Ishikawa (cell line): ENCODE data around the gene SPINT2.
A peak's percentile ranks its signal among the peaks of the same experiment; 100 is the strongest.

Source experiments
- CEBPB ChIP-seq: IDR thresholded peaks from 2 replicates; pipeline ENCODE4 v1.6.1; 2012
- CREB1 ChIP-seq: IDR thresholded peaks from 2 replicates; pipeline ENCODE4 v1.6.1; 2012; ENCODE audit warnings: low read depth
- EGR1 ChIP-seq: IDR thresholded peaks from 2 replicates; pipeline ENCODE4 v1.6.1; 2012
- EP300 ChIP-seq: IDR thresholded peaks from 2 replicates; pipeline ENCODE4 v1.6.1; 2012; ENCODE audit warnings: borderline replicate concordance
- FOXM1 ChIP-seq: IDR thresholded peaks from 2 replicates; pipeline ENCODE4 v1.6.1; 2012; ENCODE audit warnings: low read depth, borderline replicate concordance
- MAX ChIP-seq: IDR thresholded peaks from 2 replicates; pipeline ENCODE4 v1.6.1; 2012
- NFIC ChIP-seq: IDR thresholded peaks from 2 replicates; pipeline ENCODE4 v1.6.1; 2012
- RAD21 ChIP-seq: IDR thresholded peaks from 2 replicates; pipeline ENCODE4 v1.6.1; 2012; ENCODE audit warnings: low read depth
- REST ChIP-seq: IDR thresholded peaks from 2 replicates; pipeline ENCODE4 v1.6.1; 2012; ENCODE audit warnings: low read depth, mild to moderate bottlenecking
- TAF1 ChIP-seq: IDR thresholded peaks from 2 replicates; pipeline ENCODE4 v1.6.1; 2012; ENCODE audit warnings: low read depth, mild to moderate bottlenecking
- TCF12 ChIP-seq: IDR thresholded peaks from 2 replicates; pipeline ENCODE4 v1.6.1; 2012; ENCODE audit warnings: low read depth
- TEAD4 ChIP-seq: IDR thresholded peaks from 2 replicates; pipeline ENCODE4 v1.6.1; 2012
- USF1 ChIP-seq: IDR thresholded peaks from 2 replicates; pipeline ENCODE4 v1.6.1; 2012
- YY1 ChIP-seq: IDR thresholded peaks from 2 replicates; pipeline ENCODE4 v1.6.1; 2012; ENCODE audit warnings: low read depth
- ZBTB7A ChIP-seq: IDR thresholded peaks from 2 replicates; pipeline ENCODE4 v1.6.1; 2012; ENCODE audit warnings: low read depth

The SPINT2 gene

GRCh38 chr19:38267761-38268483 is 3.5 kb downstream of the SPINT2 start:
- TF ChIP-seq USF1 (no peak), CEBPB (no peak), TEAD4 (no peak), TCF12 (no peak), REST (no peak), EGR1 (no peak), EP300 (no peak), MAX (no peak), ZBTB7A (no peak), TAF1 (no peak), YY1 (no peak), NFIC (no peak), FOXM1 (no peak), RAD21 (no peak)

- TF ChIP-seq NFIC, result no peak
Observed at GRCh38 chr19:38268539-38268938, 4.2 kb downstream of the SPINT2 start.

GRCh38 chr19:38270587-38271167 is 6.3 kb downstream of the SPINT2 start:
- no peak for TF ChIP-seq EGR1
- TF ChIP-seq YY1, result no peak

- TF ChIP-seq USF1 (no peak), TCF12 (no peak)
Observed at GRCh38 chr19:38273499-38273898, 9.1 kb downstream of the SPINT2 start.

- no peak for TF ChIP-seq NFIC
- TF ChIP-seq CEBPB, result no peak
- TF ChIP-seq USF1, result no peak
- TF ChIP-seq FOXM1, result no peak
- TF ChIP-seq EP300, result no peak
- no peak for TF ChIP-seq YY1
- TF ChIP-seq MAX, result no peak
- TF ChIP-seq TEAD4, result no peak
- no peak for TF ChIP-seq TCF12
Observed at GRCh38 chr19:38274739-38275138, 10.4 kb downstream of the SPINT2 start.

GRCh38 chr19:38276942-38277517 is 12.7 kb downstream of the SPINT2 start:
- TF ChIP-seq FOXM1, result no peak

- TF ChIP-seq RAD21 (peak; percentile 10; the same call in 1 of the 2 replicates), REST (no peak), NFIC (peak; percentile 59; the same call in 1 of the 2 replicates), CREB1 (no peak), YY1 (0 out of 2 replicates have a peak, but pooled peaks have one; percentile 26), TAF1 (no peak), USF1 (no peak), MAX (peak; percentile 40; the same call in 1 of the 2 replicates), TEAD4 (peak; percentile 67), EP300 (no peak), EGR1 (no peak), TCF12 (peak; percentile 69; the same call in 1 of the 2 replicates), FOXM1 (0 out of 2 replicates have a peak, but pooled peaks have one; percentile 18), ZBTB7A (no peak), CEBPB (peak; percentile 97)
Observed at GRCh38 chr19:38277549-38277948, 13.2 kb downstream of the SPINT2 start.
